Measurements from ENCODE around the gene KLF4.

KLF4 gene

DNA sequence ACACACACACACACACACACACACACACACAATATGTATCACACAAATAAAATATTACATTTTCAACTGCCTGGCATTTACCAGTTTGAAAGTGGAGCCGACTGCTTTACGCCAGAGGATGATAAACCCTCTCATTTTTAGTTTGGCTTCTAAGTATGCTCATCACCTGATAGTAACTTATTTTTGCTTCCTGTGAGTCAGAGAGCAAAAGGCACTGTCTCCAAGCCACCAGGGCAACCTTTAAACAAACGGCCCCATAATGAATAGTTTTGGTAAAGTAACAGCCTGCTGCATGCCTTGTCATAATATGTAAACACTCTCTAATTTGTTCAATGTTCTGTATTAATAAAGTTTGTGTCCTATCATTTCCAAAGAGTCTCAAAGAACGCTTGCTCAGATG, 26.9 kb downstream of the KLF4 start:
- no peaks in the 10 kb centered on the region for H3K27me3 ChIP-seq (ENCODE audit: control insufficient read depth, insufficient read depth, low read length)
- no peaks in the 10 kb centered on the region for H3K4me1 ChIP-seq (ENCODE audit: control insufficient read depth, insufficient read depth, low read length)
- no peak overlapping the region for H3K4me3 ChIP-seq (ENCODE audit: low read length)
- H3K36me3 ChIP-seq (ENCODE audit: control insufficient read depth, insufficient read depth, low read length): no peaks in the 10 kb centered on the region
- H3K27ac ChIP-seq (ENCODE audit: low read depth, low read length): no peak overlapping the region
- H3K9ac ChIP-seq (ENCODE audit: low read length): no peak overlapping the region

- H3K27ac ChIP-seq (ENCODE audit: low read depth, low read length): no peak overlapping the region
- no peaks in the 10 kb centered on the region for H3K27me3 ChIP-seq (ENCODE audit: control insufficient read depth, insufficient read depth, low read length)
- H3K9ac ChIP-seq (ENCODE audit: low read length): no peak overlapping the region
Observed at GRCh38 chr9:107460153-107461023, 29.2 kb downstream of the KLF4 start.

DNA sequence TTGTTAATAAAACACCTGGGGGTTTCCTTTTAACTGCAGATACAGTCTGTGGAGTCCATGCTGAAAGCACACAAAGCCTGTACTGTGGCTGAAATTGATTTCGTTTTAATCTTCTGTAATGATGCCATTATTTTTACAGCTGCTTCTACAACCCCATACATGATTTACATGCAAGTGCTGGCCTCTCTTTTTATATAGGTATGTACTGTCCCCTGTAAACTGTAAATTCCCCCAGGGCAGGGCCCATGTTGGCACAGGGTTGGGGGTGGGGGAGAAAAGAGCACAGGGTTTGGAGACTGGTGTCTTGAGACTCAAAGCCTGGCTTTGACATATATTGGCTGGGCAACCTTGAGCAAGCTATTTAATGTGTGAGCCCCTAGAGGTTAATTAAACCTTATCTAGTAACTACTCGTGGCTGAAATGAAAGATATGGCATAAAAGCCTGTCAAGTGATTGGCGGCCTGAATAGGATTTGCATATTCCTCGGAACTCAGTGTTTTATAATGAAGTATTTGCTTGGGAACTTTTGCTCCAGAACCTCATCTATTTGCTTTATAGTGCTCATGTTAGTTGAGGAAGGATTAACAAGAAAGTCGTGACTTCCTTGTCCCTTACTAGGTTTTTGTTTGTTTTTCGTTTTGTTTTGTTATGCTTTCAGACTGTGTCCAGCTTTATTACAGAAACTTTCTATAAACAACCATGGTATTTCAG, 34.0 kb downstream of the KLF4 start:
- H3K9ac ChIP-seq (ENCODE audit: low read length): no peak overlapping the region
- H3K4me1 ChIP-seq (ENCODE audit: control insufficient read depth, insufficient read depth, low read length): no peaks in the 10 kb centered on the region
- H3K36me3 ChIP-seq (ENCODE audit: control insufficient read depth, insufficient read depth, low read length): no peaks in the 10 kb centered on the region
- H3K27me3 ChIP-seq (ENCODE audit: control insufficient read depth, insufficient read depth, low read length): no peaks in the 10 kb centered on the region
- H3K27ac ChIP-seq (ENCODE audit: low read depth, low read length): no peak overlapping the region
- H3K4me3 ChIP-seq (ENCODE audit: low read length): no peak overlapping the region

More at GRCh38 chr9:107460153-107461023, 29.2 kb downstream of the KLF4 start:
- Histone ChIP-seq H3K4me3 (ENCODE audit: low read length) (no peak overlapping the region), H3K4me1 (ENCODE audit: control insufficient read depth, insufficient read depth, low read length) (no peaks in the 10 kb centered on the region), H3K36me3 (ENCODE audit: control insufficient read depth, insufficient read depth, low read length) (no peaks in the 10 kb centered on the region)

- no peaks in the 10 kb centered on the region for H3K27me3 ChIP-seq (ENCODE audit: control insufficient read depth, insufficient read depth, low read length)
- H3K4me3 ChIP-seq (ENCODE audit: low read length): no peak overlapping the region
- no peak overlapping the region for H3K27ac ChIP-seq (ENCODE audit: low read depth, low read length)
- H3K4me1 ChIP-seq (ENCODE audit: control insufficient read depth, insufficient read depth, low read length): no peaks in the 10 kb centered on the region
- no peaks in the 10 kb centered on the region for H3K36me3 ChIP-seq (ENCODE audit: control insufficient read depth, insufficient read depth, low read length)
- H3K9ac ChIP-seq (ENCODE audit: low read length): no peak overlapping the region
Observed at GRCh38 chr9:107453479-107453878, 36.1 kb downstream of the KLF4 start.

DNA sequence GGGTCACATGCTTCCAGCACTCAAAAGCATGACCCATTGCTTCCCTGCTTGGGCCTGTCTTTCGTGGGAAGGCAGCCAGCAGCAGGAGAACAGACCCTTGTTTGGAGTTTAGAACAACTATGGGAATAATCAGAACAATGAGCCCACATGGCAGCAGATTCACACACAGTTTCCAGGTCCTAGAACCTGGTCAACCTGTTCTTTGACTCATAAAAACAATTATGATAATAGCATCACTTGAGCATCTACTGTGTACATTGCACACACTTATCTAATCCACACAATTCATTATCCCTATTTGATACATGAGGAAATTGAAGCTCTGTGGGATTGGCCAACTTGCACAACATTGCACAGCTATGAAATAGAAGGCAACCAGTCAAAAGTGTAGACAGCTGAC, 41.7 kb downstream of the KLF4 start:
- no peaks in the 10 kb centered on the region for H3K36me3 ChIP-seq (ENCODE audit: control insufficient read depth, insufficient read depth, low read length)
- H3K4me1 ChIP-seq (ENCODE audit: control insufficient read depth, insufficient read depth, low read length): no peaks in the 10 kb centered on the region
- H3K9ac ChIP-seq (ENCODE audit: low read length): no peak overlapping the region
- no peak overlapping the region for H3K27ac ChIP-seq (ENCODE audit: low read depth, low read length)
- no peak overlapping the region for H3K4me3 ChIP-seq (ENCODE audit: low read length)
- H3K27me3 ChIP-seq (ENCODE audit: control insufficient read depth, insufficient read depth, low read length): no peaks in the 10 kb centered on the region

DNA sequence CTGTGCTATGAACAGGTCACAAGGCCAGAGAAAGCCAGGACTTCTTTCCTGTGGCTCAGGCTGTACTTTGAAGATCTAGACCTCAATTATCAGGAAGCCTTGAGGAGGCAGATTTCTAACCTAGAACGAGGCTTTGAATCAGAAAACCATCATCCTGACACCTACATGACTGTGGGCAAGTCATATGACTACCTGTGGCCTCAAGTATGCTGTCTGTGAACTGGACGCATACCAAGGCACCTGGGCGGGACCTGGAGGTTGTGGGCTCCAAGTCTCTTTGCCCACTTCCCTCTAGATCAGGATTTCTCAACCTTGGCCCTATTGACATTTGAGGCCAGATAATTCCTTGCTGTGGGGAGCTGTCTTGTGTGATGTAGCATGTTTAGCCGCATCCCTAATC, 42.5 kb downstream of the KLF4 start:
- Histone ChIP-seq H3K36me3 (ENCODE audit: control insufficient read depth, insufficient read depth, low read length) (no peaks in the 10 kb centered on the region), H3K4me1 (ENCODE audit: control insufficient read depth, insufficient read depth, low read length) (no peaks in the 10 kb centered on the region), H3K27me3 (ENCODE audit: control insufficient read depth, insufficient read depth, low read length) (no peaks in the 10 kb centered on the region), H3K27ac (ENCODE audit: low read depth, low read length) (no peak overlapping the region), H3K9ac (ENCODE audit: low read length) (no peak overlapping the region), H3K4me3 (ENCODE audit: low read length) (no peak overlapping the region)

GRCh38 chr9:107446491-107446890, 43.1 kb downstream of the KLF4 start:
- Histone ChIP-seq H3K27ac (ENCODE audit: low read depth, low read length) (no peak overlapping the region), H3K36me3 (ENCODE audit: control insufficient read depth, insufficient read depth, low read length) (no peaks in the 10 kb centered on the region), H3K9ac (ENCODE audit: low read length) (no peak overlapping the region), H3K27me3 (ENCODE audit: control insufficient read depth, insufficient read depth, low read length) (no peaks in the 10 kb centered on the region), H3K4me1 (ENCODE audit: control insufficient read depth, insufficient read depth, low read length) (no peaks in the 10 kb centered on the region), H3K4me3 (ENCODE audit: low read length) (no peak overlapping the region)

GRCh38 chr9:107443786-107444185, 45.8 kb downstream of the KLF4 start:
- no peak overlapping the region for H3K27ac ChIP-seq (ENCODE audit: low read depth, low read length)
- no peaks in the 10 kb centered on the region for H3K36me3 ChIP-seq (ENCODE audit: control insufficient read depth, insufficient read depth, low read length)
- no peak overlapping the region for H3K9ac ChIP-seq (ENCODE audit: low read length)
- no peaks in the 10 kb centered on the region for H3K4me1 ChIP-seq (ENCODE audit: control insufficient read depth, insufficient read depth, low read length)
- no peak overlapping the region for H3K4me3 ChIP-seq (ENCODE audit: low read length)
- H3K27me3 ChIP-seq (ENCODE audit: control insufficient read depth, insufficient read depth, low read length): no peaks in the 10 kb centered on the region

DNA sequence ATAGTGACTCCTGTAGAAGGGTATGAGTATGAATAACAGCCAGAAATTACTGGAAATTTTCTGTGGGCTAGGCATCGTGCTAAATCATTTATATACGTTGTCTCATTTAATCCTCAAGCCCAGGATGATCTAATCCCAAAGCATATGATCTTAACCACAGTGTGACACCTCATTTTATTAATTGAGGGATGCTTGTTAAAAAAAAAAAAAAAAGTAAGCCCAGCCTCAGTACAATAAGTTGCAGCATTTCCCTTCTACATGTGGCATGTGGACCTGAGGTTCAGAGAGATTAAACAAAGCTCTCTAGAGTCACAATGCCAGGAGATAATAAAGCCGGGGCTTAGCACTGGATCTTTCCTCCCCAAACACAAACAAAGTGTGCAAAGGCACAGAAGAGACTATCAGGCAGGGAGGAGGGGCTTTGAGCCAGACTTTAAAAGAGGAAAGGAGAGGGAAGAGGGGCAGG, 49.5 kb downstream of the KLF4 start:
- Histone ChIP-seq H3K27me3 (ENCODE audit: control insufficient read depth, insufficient read depth, low read length) (no peaks in the 10 kb centered on the region), H3K9ac (ENCODE audit: low read length) (no peak overlapping the region), H3K27ac (ENCODE audit: low read depth, low read length) (no peak overlapping the region), H3K36me3 (ENCODE audit: control insufficient read depth, insufficient read depth, low read length) (no peaks in the 10 kb centered on the region), H3K4me3 (ENCODE audit: low read length) (no peak overlapping the region), H3K4me1 (ENCODE audit: control insufficient read depth, insufficient read depth, low read length) (no peaks in the 10 kb centered on the region)

DNA sequence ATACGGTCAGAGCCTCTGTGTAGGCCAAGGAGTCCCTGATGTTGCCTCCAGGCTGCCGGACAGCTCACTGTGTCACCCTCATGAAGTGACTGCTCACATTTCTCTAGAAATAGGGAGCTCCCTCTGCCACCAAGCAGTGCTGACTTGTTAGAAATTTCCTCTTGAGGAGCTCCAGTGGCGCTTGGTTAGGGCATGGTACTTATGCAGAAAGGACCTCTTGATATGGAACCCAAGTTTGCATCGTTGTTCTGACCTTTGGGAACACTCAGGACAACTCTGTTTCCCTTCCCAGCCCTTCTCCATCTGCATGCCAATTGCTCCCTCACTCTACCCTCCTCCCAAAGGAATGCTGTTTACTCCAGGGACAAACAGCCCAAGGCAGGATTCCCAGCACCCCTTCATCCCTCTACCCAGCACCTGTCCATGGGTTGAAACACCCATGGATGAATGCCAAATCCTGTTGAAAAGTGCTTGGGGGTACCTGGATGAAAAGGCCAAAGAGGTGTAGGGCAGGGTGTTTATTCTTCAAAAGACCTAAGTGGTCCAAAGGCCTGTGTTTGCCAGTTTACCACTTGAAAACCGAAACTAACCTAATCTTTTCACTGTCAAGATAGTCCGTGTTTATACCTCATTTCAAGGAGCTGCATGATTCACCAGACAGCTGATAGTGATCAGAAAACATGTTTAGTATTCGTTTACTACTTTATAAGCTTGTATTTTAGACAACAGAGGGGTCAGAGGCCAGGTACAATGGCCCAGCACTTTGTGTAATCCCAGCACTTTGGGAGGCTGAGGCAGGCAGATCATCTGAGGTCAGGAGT, 51.1 kb downstream of the KLF4 start:
- H3K4me1 ChIP-seq (ENCODE audit: control insufficient read depth, insufficient read depth, low read length): no peaks in the 10 kb centered on the region
- H3K27me3 ChIP-seq (ENCODE audit: control insufficient read depth, insufficient read depth, low read length): no peaks in the 10 kb centered on the region
- no peak overlapping the region for H3K4me3 ChIP-seq (ENCODE audit: low read length)
- H3K9ac ChIP-seq (ENCODE audit: low read length): no peak overlapping the region
- no peak overlapping the region for H3K27ac ChIP-seq (ENCODE audit: low read depth, low read length)
- no peaks in the 10 kb centered on the region for H3K36me3 ChIP-seq (ENCODE audit: control insufficient read depth, insufficient read depth, low read length)

DNA sequence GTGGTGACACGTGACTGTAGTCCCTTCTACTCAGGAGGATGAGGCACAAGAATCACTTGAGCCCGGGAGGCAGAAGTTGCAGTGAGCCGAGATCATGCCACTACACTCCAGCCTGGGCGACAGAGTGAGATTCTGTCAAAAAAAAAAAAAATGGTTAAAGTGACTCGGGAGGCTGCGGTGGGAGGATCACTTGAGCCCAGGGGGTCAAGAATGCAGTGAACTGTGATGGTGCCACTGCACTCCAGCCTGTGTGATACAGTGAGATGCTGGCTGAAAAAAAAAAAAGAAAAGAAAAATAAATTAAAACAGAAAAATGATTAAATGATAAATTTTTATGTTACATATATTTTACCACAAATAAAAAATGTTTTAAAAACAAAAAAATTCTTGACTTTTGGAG, 51.9 kb downstream of the KLF4 start:
- Histone ChIP-seq H3K4me1 (ENCODE audit: control insufficient read depth, insufficient read depth, low read length) (no peaks in the 10 kb centered on the region), H3K9ac (ENCODE audit: low read length) (no peak overlapping the region), H3K36me3 (ENCODE audit: control insufficient read depth, insufficient read depth, low read length) (no peaks in the 10 kb centered on the region), H3K27me3 (ENCODE audit: control insufficient read depth, insufficient read depth, low read length) (no peaks in the 10 kb centered on the region), H3K4me3 (ENCODE audit: low read length) (no peak overlapping the region), H3K27ac (ENCODE audit: low read depth, low read length) (no peak overlapping the region)

- Histone ChIP-seq H3K9ac (ENCODE audit: low read length) (no peak overlapping the region), H3K36me3 (ENCODE audit: control insufficient read depth, insufficient read depth, low read length) (no peaks in the 10 kb centered on the region), H3K27me3 (ENCODE audit: control insufficient read depth, insufficient read depth, low read length) (no peaks in the 10 kb centered on the region), H3K4me1 (ENCODE audit: control insufficient read depth, insufficient read depth, low read length) (no peaks in the 10 kb centered on the region), H3K4me3 (ENCODE audit: low read length) (no peak overlapping the region), H3K27ac (ENCODE audit: low read depth, low read length) (no peak overlapping the region)
Observed at GRCh38 chr9:107435415-107435814, 54.2 kb downstream of the KLF4 start.

Data from rectal smooth muscle tissue (tissue), 1 donor.